ENCODE data around the gene PPP6R3.

DNA sequence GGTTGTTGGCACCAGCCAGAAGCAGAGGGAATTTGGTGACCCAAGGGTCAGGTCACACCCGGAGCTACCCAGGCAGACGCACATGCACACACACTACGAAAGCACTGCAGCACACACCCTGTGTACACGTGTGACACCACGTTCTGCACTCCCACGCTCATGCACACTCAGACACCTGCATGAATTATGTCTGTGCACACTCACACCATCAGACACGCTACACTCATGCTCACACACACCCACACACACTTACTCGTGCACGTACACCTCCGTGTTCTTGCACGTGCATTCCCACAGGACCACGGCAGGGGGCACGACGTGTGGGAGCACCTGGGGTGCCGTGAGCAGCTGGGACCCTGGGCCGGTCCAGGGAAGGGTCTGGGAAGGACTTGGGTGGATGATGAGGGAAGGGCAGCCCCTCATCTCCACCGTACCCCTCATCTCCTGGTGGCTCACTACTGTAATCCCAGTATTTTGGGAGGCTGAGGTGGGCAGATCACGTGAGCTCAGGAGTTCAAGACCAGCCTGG is 203.0 kb downstream of the PPP6R3 start:
- TF ChIP-seq MYC (IDR thresholded peaks at IDR 0.05; ENCODE audit: low read depth, low read length), result no peak
- TF ChIP-seq, protein P1, sequence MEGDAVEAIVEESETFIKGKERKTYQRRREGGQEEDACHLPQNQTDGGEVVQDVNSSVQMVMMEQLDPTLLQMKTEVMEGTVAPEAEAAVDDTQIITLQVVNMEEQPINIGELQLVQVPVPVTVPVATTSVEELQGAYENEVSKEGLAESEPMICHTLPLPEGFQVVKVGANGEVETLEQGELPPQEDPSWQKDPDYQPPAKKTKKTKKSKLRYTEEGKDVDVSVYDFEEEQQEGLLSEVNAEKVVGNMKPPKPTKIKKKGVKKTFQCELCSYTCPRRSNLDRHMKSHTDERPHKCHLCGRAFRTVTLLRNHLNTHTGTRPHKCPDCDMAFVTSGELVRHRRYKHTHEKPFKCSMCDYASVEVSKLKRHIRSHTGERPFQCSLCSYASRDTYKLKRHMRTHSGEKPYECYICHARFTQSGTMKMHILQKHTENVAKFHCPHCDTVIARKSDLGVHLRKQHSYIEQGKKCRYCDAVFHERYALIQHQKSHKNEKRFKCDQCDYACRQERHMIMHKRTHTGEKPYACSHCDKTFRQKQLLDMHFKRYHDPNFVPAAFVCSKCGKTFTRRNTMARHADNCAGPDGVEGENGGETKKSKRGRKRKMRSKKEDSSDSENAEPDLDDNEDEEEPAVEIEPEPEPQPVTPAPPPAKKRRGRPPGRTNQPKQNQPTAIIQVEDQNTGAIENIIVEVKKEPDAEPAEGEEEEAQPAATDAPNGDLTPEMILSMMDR (IDR thresholded peaks at IDR 0.05; ENCODE audit: low read depth, low read length), result no peak
- no peak for TF ChIP-seq POLR2A (IDR thresholded peaks at IDR 0.05; ENCODE audit: extremely low read depth, insufficient read length)
